Activated CD4-positive, alpha-beta T cell treated with anti-CD3 and anti-CD28 coated beads, Interleukin-2, amount 10 ng/mL, durations not matched to agents 7 days and 5 days (primary cell): ENCODE results near the gene WAPL. TPM values are rescaled to one million over a fixed set of nuclear protein-coding genes. Genes with fewer than 3 reads are reported as not detected.

Experiments
- CTCF ChIA-PET: fragments of 350-600 bp; sonication (Branson Sonifier 250); formaldehyde crosslinking; loops from one replicate; lab custom pipeline; 2021; ENCODE audit warnings: antibody characterized with exemption; lab: Charles Lee
- POLR2A ChIA-PET: fragments of 350-600 bp; sonication (Branson Sonifier 250); formaldehyde crosslinking; loops from one replicate; lab custom pipeline; 2021; ENCODE audit warnings: antibody characterized with exemption; lab: Charles Lee
- DNase-seq: peaks from one replicate; pipeline ENCODE4 v3.0.0-alpha.2; 2020
- H3K27ac Mint-ChIP-seq: one replicate; pipeline ENCODE4 v1.8.0; 2021; ENCODE audit warnings: mild to moderate bottlenecking, moderate library complexity, mixed read lengths
- H3K27me3 Mint-ChIP-seq: one replicate; pipeline ENCODE4 v1.8.0; 2021; ENCODE audit warnings: mixed read lengths
- H3K36me3 Mint-ChIP-seq: one replicate; pipeline ENCODE4 v1.8.0; 2021; ENCODE audit warnings: low read depth, mixed read lengths
- H3K4me1 Mint-ChIP-seq: one replicate; pipeline ENCODE4 v1.8.0; 2021; ENCODE audit warnings: mixed read lengths
- H3K4me3 Mint-ChIP-seq: one replicate; pipeline ENCODE4 v1.8.0; 2021; ENCODE audit warnings: mild to moderate bottlenecking, moderate library complexity, mixed read lengths
- H3K9me3 Mint-ChIP-seq: one replicate; pipeline ENCODE4 v1.8.0; 2021; ENCODE audit warnings: mixed read lengths
- total RNA-seq, 2 experiments: library from RNA; stranded (reverse); gene quantifications; one replicate each; pipeline ENCODE4 v1.2.3, GENCODE V29; 2021

The WAPL gene
- total RNA-seq, 2 experiments from 2014 or later = 50.3 to 54.4 TPM

DNA sequence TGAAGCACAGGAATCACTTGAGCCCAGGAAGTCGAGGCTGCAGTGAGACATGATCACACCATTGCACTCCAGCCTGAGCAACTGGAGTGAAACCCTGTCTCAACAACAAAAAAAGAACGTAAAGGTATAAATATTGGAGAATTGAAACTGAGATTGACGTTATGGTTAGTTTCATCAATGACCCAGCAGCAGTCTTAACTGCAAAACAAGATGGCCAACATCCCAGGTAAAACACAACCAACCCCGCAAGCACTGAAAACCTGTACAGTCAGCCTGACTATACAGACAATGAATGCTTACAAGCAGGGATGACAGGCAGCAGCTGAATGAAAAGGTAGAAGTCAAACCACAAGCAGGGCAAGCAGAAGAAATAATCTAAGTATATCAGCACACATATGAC, 34.7 kb downstream of the WAPL start:
- no peak overlapping the region for H3K27ac Mint-ChIP-seq
- H3K9me3 Mint-ChIP-seq = no peaks in the 10 kb centered on the region
- ChIA-PET POLR2A (no interaction called here), CTCF (no interaction called here)
- no peak overlapping the region for H3K4me3 Mint-ChIP-seq
- DNase-seq = no peak
- H3K4me1 Mint-ChIP-seq = peaks cover 10% of the 10 kb centered on the region
- H3K36me3 Mint-ChIP-seq = peaks cover 42% of the 10 kb centered on the region
- no peaks in the 10 kb centered on the region for H3K27me3 Mint-ChIP-seq

DNA sequence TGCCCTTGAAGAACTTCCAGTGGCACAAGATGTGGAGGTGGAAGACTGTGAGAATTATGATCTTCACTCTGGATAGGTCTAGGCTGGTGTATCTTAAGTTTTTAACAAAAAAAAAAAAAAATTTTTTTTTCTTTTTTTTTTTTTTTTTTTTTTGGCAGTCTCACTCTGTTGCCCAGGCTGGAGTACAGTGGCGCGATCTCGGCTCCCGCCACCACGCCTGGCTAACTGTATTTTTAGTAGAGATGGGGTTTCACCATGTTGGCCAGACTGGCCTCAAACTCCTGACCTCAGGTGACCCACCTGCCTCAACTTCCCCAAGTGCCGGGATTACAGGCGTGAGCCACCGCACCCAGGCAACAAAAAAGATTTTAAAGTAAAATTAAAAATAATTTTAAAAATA, 37.9 kb downstream of the WAPL start:
- CTCF ChIA-PET = interaction anchor here (0.5 to 1.5 kb wide), 5 partner anchors 10 to 90 kb away, joined by 3 to 4 read pairs (median 3); no protein-coding TSS in a partner anchor

DNA sequence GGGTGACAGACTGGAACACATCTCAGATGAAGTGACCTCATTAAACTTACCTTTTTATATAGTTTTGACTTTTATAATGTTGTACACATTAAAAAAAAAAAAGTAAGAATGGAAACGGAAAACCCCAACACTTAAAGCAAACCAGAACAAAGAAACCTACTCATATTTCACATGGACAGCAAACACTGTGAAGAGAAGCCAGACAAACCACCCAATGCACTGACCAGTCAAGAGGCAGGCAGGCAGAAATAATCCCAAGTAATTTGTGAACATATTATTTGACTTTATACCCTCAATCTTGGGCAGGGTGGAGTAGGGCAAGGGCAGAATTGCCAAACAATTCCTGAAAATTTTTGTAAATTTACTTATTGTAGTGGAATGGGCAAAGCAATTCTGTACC, 39.8 kb downstream of the WAPL start:
- no peak for DNase-seq
- no peak overlapping the region for H3K4me3 Mint-ChIP-seq
- peaks cover 19% of the 10 kb centered on the region for H3K36me3 Mint-ChIP-seq
- H3K27ac Mint-ChIP-seq = no peak overlapping the region
- H3K9me3 Mint-ChIP-seq = no peaks in the 10 kb centered on the region
- H3K27me3 Mint-ChIP-seq = no peaks in the 10 kb centered on the region
- CTCF ChIA-PET = no interaction called here
- peaks cover 2% of the 10 kb centered on the region for H3K4me1 Mint-ChIP-seq
- POLR2A ChIA-PET = no interaction called here

More for the DNA sequence above, 37.9 kb downstream of the WAPL start:
- H3K36me3 Mint-ChIP-seq = peaks cover 27% of the 10 kb centered on the region
- no peak overlapping the region for H3K27ac Mint-ChIP-seq
- no peaks in the 10 kb centered on the region for H3K9me3 Mint-ChIP-seq
- H3K4me1 Mint-ChIP-seq = peaks cover 10% of the 10 kb centered on the region
- DNase-seq = no peak
- no peaks in the 10 kb centered on the region for H3K27me3 Mint-ChIP-seq
- no peak overlapping the region for H3K4me3 Mint-ChIP-seq
- POLR2A ChIA-PET = no interaction called here

DNA sequence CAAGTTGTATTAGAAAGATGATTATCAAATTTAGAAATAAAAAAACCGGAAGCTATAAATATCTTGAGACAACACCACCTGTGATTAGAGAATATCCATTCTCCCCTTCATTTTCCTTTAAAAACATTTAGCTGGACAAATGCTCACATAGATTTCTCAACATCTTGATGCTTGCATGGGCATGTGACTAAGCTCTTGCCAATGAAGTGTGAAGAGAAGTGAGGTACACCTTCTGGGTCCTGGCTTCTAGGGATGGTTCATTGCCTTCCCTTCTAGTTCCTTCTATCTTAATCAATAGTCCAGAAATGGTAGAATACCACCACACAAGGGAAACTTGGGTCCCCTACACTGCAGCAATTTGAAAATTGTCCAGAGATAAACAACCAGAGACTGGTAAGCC, 41.0 kb downstream of the WAPL start:
- Mint-ChIP-seq H3K9me3 (no peaks in the 10 kb centered on the region), H3K27me3 (no peaks in the 10 kb centered on the region), H3K36me3 (peaks cover 18% of the 10 kb centered on the region), H3K27ac (no peak overlapping the region), H3K4me3 (no peak overlapping the region), H3K4me1 (peaks cover 3% of the 10 kb centered on the region)
- no peak for DNase-seq
- ChIA-PET POLR2A (no interaction called here), CTCF (no interaction called here)

DNA sequence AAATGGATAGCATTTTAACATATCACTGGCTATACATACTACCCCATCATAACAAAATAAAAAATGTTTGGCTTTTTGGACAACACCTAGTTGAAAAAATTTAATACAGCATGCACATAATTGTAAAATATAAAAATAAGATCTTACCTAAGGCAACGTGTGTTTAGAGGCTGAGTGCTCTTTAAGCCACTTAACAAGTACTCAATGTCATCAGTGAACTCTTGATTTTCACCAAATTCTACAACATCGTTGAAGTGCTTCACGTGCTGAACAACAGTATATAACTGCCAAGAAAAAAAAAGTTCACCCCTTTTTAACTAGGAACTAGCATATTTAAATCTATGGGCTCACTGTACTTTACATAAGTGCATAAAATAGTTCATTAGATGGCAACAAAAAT, 49.5 kb downstream of the WAPL start:
- POLR2A ChIA-PET = no interaction called here
- H3K27ac Mint-ChIP-seq = no peak overlapping the region
- CTCF ChIA-PET = interaction anchor here (1.3 kb wide), 1 partner anchor 71 kb away, joined by 4 read pairs; no protein-coding TSS in a partner anchor
- H3K9me3 Mint-ChIP-seq = no peaks in the 10 kb centered on the region
- H3K36me3 Mint-ChIP-seq = peaks cover 34% of the 10 kb centered on the region
- DNase-seq = no peak
- H3K4me3 Mint-ChIP-seq = no peak overlapping the region
- H3K4me1 Mint-ChIP-seq = peaks cover 3% of the 10 kb centered on the region
- H3K27me3 Mint-ChIP-seq = no peaks in the 10 kb centered on the region

DNA sequence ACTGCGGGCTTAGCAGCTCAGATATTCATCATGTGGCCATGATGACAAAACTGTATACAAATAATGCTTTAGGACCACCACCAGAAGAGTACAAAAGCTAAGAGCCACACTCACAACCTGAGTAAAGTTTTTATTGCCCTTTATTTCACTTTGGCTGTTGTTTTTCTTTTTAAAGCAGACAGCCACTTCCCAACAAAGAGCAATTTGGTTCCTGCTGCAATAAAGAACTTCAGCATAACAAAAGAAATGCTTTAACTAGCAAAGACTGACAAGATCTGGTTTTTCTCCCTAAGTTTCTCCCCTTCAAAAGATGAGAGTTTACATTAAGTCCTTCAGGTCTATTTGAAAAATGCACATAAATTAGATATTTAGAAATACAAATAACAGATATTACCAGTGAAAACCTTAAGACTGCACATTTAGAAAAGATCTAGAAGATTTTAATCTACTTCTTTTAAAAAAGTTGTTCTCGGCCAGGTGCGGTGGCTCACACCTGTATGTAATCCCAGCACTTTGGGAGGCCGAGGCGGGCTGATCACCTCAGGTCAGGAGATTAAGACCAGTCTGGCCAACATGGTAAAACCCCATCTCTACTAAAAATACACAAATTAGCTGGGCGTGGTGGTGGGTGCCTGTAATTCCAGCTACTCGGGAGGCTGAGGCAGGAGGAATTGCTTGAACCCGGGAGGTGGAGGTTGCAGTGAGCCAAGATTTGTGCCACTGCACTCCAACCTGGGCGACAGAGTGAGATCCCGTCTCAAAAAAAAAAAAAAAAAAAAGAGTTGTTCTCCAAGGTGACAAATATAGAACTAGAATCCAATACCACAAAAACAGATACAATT, 59.4 kb downstream of the WAPL start:
- no peak for DNase-seq
- Mint-ChIP-seq H3K4me1 (no peaks in the 10 kb centered on the region), H3K36me3 (peaks cover 45% of the 10 kb centered on the region), H3K4me3 (no peak overlapping the region), H3K27ac (no peak overlapping the region), H3K27me3 (no peaks in the 10 kb centered on the region), H3K9me3 (no peaks in the 10 kb centered on the region)
- ChIA-PET CTCF (interaction anchor here (1.3 kb wide), 1 partner anchor 11 kb away, joined by 3 read pairs; no protein-coding TSS in a partner anchor), POLR2A (no interaction called here)

DNA sequence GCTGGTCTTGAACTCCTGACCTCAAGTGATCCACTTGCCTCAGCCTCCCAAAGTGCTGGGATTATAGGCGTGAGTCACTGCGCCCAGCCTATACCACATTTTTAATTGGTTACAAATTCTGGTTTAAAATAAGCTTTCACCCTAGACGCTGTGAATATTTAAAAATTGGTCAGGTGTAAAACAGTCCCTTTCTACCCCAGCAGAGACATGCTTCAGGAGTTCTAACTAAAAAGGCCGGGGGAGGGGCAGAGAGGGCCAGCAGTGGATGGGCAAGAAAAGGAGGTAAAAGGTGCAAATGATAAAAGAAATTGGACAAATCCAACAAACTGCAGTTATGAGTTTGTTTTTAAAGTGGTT, 70.0 kb downstream of the WAPL start:
- no peak overlapping the region for H3K4me3 Mint-ChIP-seq
- no peak overlapping the region for H3K27ac Mint-ChIP-seq
- H3K36me3 Mint-ChIP-seq = peaks cover 67% of the 10 kb centered on the region
- no peaks in the 10 kb centered on the region for H3K27me3 Mint-ChIP-seq
- peaks cover 23% of the 10 kb centered on the region for H3K4me1 Mint-ChIP-seq
- ChIA-PET POLR2A (no interaction called here), CTCF (no interaction called here)
- H3K9me3 Mint-ChIP-seq = no peaks in the 10 kb centered on the region
- no peak for DNase-seq

DNA sequence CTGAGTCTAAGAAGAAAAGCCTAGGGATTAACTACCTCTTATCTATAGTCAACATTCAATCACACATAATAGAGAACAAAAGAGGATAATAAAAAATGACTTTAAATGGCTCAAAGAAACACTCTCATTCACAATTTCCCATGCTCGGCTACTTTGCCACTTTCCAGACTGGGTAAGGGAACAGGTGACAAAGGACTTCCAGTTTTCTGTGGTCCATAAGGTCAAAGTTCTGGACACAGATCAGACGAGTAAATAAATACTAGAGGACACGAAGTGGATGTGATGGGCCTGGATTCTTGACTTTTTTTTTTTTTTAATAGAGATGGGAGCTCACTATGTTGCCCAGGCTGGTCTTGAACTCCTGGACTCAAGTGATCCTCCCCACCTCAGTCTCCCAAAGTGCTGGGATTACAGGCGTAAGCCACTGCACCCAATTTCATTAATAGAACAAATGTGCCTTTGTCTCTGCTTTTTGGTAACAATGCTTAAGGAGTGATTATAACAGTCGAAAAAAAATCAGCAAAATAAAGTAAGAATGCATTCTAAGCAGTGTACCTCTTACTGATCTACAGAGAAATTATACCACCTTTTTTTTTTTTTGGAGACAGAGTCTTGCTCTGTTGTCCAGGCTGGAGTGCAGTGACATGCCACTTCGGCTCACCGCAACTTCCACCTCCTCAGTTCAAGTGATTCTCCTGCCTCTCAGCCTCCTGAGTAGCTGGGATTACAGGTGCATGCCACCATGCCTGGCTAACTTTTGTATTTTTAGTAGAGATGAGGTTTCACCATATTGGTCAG, 70.6 kb downstream of the WAPL start:
- CTCF ChIA-PET = no interaction called here

DNA sequence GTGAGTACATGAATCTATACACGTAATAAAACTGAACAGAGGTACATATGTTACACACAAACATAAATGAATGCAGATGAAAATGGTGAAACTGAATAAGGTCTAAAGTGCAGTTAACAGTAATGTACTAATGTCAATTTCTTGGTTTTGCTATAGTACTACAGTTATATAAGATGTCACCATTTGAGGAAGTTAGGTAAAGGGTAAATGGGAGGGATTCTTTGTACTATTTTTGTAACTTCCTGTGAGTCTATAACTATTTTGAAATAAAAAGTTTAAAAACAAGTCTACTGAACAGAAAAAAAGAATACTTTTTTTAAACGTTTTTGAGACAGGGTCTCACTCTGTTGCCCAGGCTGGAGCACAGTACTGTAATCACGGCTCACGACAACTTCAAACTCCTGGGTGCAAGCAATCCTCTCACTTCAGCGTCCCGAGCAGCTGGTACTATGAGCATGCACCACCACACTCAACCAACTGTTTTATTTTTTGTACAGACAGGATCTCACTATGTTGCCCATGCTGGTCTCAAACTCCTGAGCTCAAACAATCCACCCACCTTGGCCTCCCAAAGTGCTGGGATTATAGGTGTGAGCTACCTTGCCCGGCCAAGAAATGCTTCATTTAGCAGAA, 71.5 kb downstream of the WAPL start:
- no peak for DNase-seq
- peak overlapping the region; percentile 10 for H3K27ac Mint-ChIP-seq
- no peaks in the 10 kb centered on the region for H3K9me3 Mint-ChIP-seq
- CTCF ChIA-PET = no interaction called here
- POLR2A ChIA-PET = no interaction called here
- peaks cover 63% of the 10 kb centered on the region for H3K36me3 Mint-ChIP-seq
- no peaks in the 10 kb centered on the region for H3K27me3 Mint-ChIP-seq
- H3K4me3 Mint-ChIP-seq = no peak overlapping the region
- peaks cover 23% of the 10 kb centered on the region for H3K4me1 Mint-ChIP-seq

More for the DNA sequence above, 70.6 kb downstream of the WAPL start:
- H3K27me3 Mint-ChIP-seq = no peaks in the 10 kb centered on the region
- no peak overlapping the region for H3K4me3 Mint-ChIP-seq
- POLR2A ChIA-PET = no interaction called here
- peaks cover 23% of the 10 kb centered on the region for H3K4me1 Mint-ChIP-seq
- H3K36me3 Mint-ChIP-seq = peaks cover 67% of the 10 kb centered on the region
- DNase-seq = no peak
- H3K9me3 Mint-ChIP-seq = no peaks in the 10 kb centered on the region
- no peak overlapping the region for H3K27ac Mint-ChIP-seq

DNA sequence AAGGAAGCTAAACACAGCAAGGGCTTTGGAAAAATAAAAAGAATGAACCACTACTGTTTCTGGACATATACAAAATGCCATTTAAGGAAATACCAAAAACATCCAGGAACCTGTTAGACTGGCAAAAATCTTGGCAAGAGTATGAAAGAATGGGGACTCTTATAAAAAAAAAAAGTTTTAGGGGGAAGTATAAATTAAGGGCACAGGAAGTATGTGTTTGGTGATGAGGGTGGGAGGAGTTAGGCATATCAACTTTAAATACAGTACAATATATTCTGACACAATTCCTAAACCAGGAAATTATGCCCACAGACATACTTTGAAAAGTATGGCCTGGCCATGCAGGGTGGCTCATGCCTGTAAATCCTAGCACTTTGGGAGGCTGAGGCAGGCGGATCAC, 74.2 kb downstream of the WAPL start:
- ChIA-PET CTCF (interaction anchor here (1.2 kb wide), 1 partner anchor 12 kb away, joined by 3 read pairs; no protein-coding TSS in a partner anchor), POLR2A (no interaction called here)
- no peak for DNase-seq
- Mint-ChIP-seq H3K4me3 (no peak overlapping the region), H3K27ac (peak overlapping the region; percentile 59), H3K4me1 (peaks cover 23% of the 10 kb centered on the region), H3K36me3 (peaks cover 69% of the 10 kb centered on the region), H3K9me3 (no peaks in the 10 kb centered on the region), H3K27me3 (no peaks in the 10 kb centered on the region)

DNA sequence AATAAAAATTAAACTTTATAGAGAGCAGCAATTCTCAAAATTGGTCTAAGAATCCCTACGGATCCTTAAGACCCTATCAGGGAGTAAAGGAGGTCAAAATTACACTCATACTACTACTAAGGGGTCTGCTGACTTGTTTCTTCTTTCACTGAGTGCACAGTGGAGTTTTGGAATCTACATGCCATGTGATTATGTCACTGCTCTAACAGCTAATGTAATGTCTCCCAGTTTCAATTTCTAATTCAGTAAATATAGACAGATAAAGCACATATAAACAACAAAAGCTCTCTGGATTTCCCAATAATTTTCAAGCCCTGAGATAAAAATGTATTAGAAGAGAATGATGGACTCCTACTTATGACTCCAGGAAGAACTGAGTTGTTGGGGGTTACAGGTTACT, 74.6 kb downstream of the WAPL start:
- Mint-ChIP-seq H3K36me3 (peaks cover 69% of the 10 kb centered on the region), H3K4me1 (peaks cover 23% of the 10 kb centered on the region), H3K4me3 (no peak overlapping the region), H3K9me3 (no peaks in the 10 kb centered on the region), H3K27me3 (no peaks in the 10 kb centered on the region), H3K27ac (peak overlapping the region; percentile 59)
- no peak for DNase-seq
- ChIA-PET POLR2A (no interaction called here), CTCF (no interaction called here)

DNA sequence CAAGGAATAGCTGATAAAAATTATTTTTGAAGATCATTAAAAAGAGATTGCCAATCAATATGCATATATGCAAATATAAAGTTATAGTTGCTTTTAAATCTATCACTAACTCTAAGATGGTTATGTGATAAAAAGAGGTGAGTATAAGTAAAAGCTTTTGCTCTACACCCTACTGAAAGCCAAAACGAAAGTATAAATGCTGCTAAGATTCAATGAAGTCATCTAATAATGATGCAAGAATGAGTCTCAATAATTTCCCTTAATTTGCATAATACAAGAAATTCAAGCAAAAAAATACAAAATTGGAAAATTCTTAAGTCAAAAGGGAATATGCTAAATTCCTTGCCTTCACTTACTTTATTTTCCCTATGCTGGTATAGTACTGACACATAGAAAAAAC, 75.2 kb downstream of the WAPL start:
- Mint-ChIP-seq H3K27ac (peak overlapping the region; percentile 11), H3K4me3 (no peak overlapping the region)
- POLR2A ChIA-PET = no interaction called here

DNA sequence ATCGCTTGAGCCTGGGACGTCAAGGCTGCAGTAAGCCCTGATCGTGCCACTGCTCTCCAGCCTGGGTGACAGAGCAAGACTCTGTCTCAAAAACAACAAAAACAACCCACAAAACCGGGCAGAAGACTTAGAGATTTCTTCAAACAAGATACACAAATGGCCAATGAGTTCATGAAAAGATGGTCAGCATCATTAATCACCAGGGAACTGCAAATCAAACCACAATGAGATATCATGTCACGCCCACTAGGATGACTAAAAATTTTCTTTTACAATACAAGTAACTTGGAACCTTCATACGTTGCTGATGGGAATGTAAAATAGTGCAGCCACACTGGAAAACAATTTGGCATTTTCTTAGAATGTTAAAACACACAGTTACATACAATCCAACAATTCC, 77.7 kb downstream of the WAPL start:
- ChIA-PET POLR2A (no interaction called here), CTCF (interaction anchor here (0.6 kb wide), 1 partner anchor 45 kb away, joined by 4 read pairs; no protein-coding TSS in a partner anchor)
- Mint-ChIP-seq H3K27ac (no peak overlapping the region), H3K36me3 (peaks cover 64% of the 10 kb centered on the region), H3K9me3 (no peaks in the 10 kb centered on the region), H3K27me3 (no peaks in the 10 kb centered on the region), H3K4me1 (peaks cover 31% of the 10 kb centered on the region), H3K4me3 (no peak overlapping the region)
- no peak for DNase-seq

More for the DNA sequence above, 75.2 kb downstream of the WAPL start:
- peaks cover 69% of the 10 kb centered on the region for H3K36me3 Mint-ChIP-seq
- no peaks in the 10 kb centered on the region for H3K27me3 Mint-ChIP-seq
- H3K4me1 Mint-ChIP-seq = peaks cover 27% of the 10 kb centered on the region
- CTCF ChIA-PET = no interaction called here
- H3K9me3 Mint-ChIP-seq = no peaks in the 10 kb centered on the region
- DNase-seq = no peak
